Esophagus muscularis mucosa (tissue), 4 donors: Measurements from ENCODE around the gene CALHM1. TPM values are rescaled to one million over a fixed set of nuclear protein-coding genes. Genes with fewer than 3 reads are reported as not detected.

Source experiments
- DNase-seq: peaks from one replicate; pipeline ENCODE4 v3.0.0-alpha.2; 2017; ENCODE audit errors: extremely low spot score
- H3K27ac ChIP-seq, 4 donors: fragments of 200-600 bp; sonication (generic); replicated peaks in 1 of 4; 1 replicate in 3 of 4; 2 replicates in 1 of 4; pipeline ENCODE4 v1.5.1; 2016 to 2019; ENCODE audit warnings: mild to moderate bottlenecking in 1 of 4
- H3K27me3 ChIP-seq, 4 donors: fragments of 200-600 bp; sonication (generic); one replicate each; pipeline versions ENCODE4 v1.5.1 to v1.6.0; 2016 to 2019
- H3K36me3 ChIP-seq, 4 donors: fragments of 200-600 bp; sonication (generic); one replicate each; pipeline ENCODE4 v1.5.1; 2016 to 2019
- H3K4me1 ChIP-seq, 4 donors: fragments of 200-600 bp; sonication (generic); one replicate each; pipeline ENCODE4 v1.5.1; 2016 to 2019
- H3K4me3 ChIP-seq, 4 donors: fragments of 200-600 bp; sonication (generic); 1 replicate in 2 of 4; 2 replicates in 2 of 4; pipeline ENCODE4 v1.5.1; 2016 to 2019; ENCODE audit warnings: mild to moderate bottlenecking in 4 of 4, moderate library complexity in 1 of 4
- H3K9me3 ChIP-seq, 4 donors: fragments of 200-600 bp; sonication (generic); 1 replicate in 3 of 4; 2 replicates in 1 of 4; pipeline ENCODE4 v1.5.1; 2016 to 2019
- CTCF ChIP-seq, 3 experiments: fragments of 200-600 bp in 2 of 3; fragments of 450-650 bp in 1 of 3; sonication (generic) in 2 of 3; IDR thresholded peaks; one replicate each; pipeline ENCODE4 v1.5.1; 2017 to 2019; ENCODE audit warnings: antibody characterized with exemption in 3 of 3, mild to moderate bottlenecking in 2 of 3, moderate library complexity in 1 of 3
- EP300 ChIP-seq: sonication (generic); formaldehyde crosslinking; IDR thresholded peaks from one replicate; pipeline ENCODE4 v1.6.1; 2017; ENCODE audit warnings: antibody characterized with exemption
- POLR2A ChIP-seq: fragments of 450-650 bp; IDR thresholded peaks from one replicate; pipeline ENCODE4 v1.6.1; 2017; ENCODE audit warnings: antibody characterized with exemption, moderate library complexity, mild to moderate bottlenecking, low read depth
- POLR2AphosphoS5 ChIP-seq, 2 donors: sonication (generic); formaldehyde crosslinking; IDR thresholded peaks; one replicate each; pipeline ENCODE4 v1.6.1; 2017; ENCODE audit warnings: antibody characterized with exemption in 2 of 2
- WGBS: methylation state at CpG from one replicate; pipeline ENCODE4 v1.1.5; 2018; 5-methylcytosine and 5-hydroxymethylcytosine counted together
- intact Hi-C: fragments of 100-400 bp; cut with DNase I; formaldehyde crosslinking; loops from one replicate; pipeline ENCODE4 v1.15.1; 2023
- total RNA-seq, 4 donors: library from RNA; depleted of rRNA; stranded (reverse); fragments of >200 nt; gene quantifications; one replicate each; pipeline versions ENCODE4 v1.1.0 to v1.2.1, GENCODE V29; 2016

The CALHM1 gene
- total RNA-seq, 4 donors from 2014 or later: not detected

GRCh38 chr10:103478671-103479070 is 20.0 kb upstream of the CALHM1 start:
- no peak for DNase-seq
- TF ChIP-seq POLR2AphosphoS5 (IDR thresholded peaks at IDR 0.05): no peak
- TF ChIP-seq EP300: no peak
- no peak for TF ChIP-seq CTCF (IDR thresholded peaks at IDR 0.05)
- no peak for TF ChIP-seq POLR2A
- intact Hi-C loops: no loop called here
- H3K36me3 ChIP-seq: no peaks in the 10 kb centered on the region
- 97% methylated on average over 15 of the region's 22 CpGs for WGBS
- H3K4me1 ChIP-seq: peaks cover 0 to 8% (median 3%) of the 10 kb centered on the region in 4 donors
- no peak overlapping the region for H3K27ac ChIP-seq
- no peak overlapping the region for H3K4me3 ChIP-seq
- H3K9me3 ChIP-seq: no peaks in the 10 kb centered on the region
- H3K27me3 ChIP-seq: peaks cover 0 to 6% (median 0%) of the 10 kb centered on the region in 4 donors

GRCh38 chr10:103476046-103476768 is 17.5 kb upstream of the CALHM1 start:
- DNase-seq: no peak
- intact Hi-C loops: no loop called here
- Histone ChIP-seq H3K36me3 (no peaks in the 10 kb centered on the region), H3K4me1 (peaks cover 0 to 16% (median 4%) of the 10 kb centered on the region in 4 donors), H3K9me3 (no peaks in the 10 kb centered on the region), H3K4me3 (no peak overlapping the region), H3K27me3 (peaks cover 0 to 6% (median 0%) of the 10 kb centered on the region in 4 donors), H3K27ac (no peak overlapping the region)
- TF ChIP-seq POLR2AphosphoS5 (IDR thresholded peaks at IDR 0.05): no peak
- TF ChIP-seq CTCF (IDR thresholded peaks at IDR 0.05): no peak
- TF ChIP-seq POLR2A: no peak
- no peak for TF ChIP-seq EP300
- 55% methylated on average over 6 of the region's 11 CpGs for WGBS

DNA sequence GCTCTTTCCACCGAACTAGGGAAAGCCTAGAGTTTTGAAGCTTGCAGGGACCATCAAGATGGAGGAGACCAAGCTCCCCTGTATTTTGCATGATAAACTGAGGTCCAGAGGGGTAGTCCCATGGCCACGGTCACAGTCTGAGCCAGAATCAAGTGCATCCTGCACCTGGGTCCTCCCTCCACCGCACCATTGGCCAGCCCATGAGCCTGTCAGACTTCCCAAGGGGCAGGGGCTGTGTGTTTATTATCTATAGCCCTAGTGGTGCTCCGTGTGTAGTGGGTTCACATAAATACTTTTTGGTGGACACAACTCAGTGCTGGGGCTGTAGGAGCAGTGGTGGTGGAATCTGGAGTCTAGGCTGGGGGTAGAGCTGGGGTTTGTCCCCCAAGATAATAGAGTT is 16.7 kb upstream of the CALHM1 start:
- Histone ChIP-seq H3K4me1 (peaks cover 0 to 18% (median 3%) of the 10 kb centered on the region in 4 donors), H3K27ac (no peak overlapping the region)

GRCh38 chr10:103474077-103474476 is 15.4 kb upstream of the CALHM1 start:
- Histone ChIP-seq H3K9me3 (no peaks in the 10 kb centered on the region), H3K36me3 (no peaks in the 10 kb centered on the region), H3K27ac (no peak overlapping the region), H3K4me1 (peaks cover 0 to 16% (median 2%) of the 10 kb centered on the region in 4 donors), H3K4me3 (no peak overlapping the region), H3K27me3 (peaks cover 0 to 6% (median 0%) of the 10 kb centered on the region in 4 donors)
- intact Hi-C loops: no loop called here
- TF ChIP-seq POLR2AphosphoS5 (IDR thresholded peaks at IDR 0.05) (no peak), EP300 (no peak), CTCF (IDR thresholded peaks at IDR 0.05) (no peak), POLR2A (no peak)
- 93% methylated on average over 3 of the region's 3 CpGs for WGBS
- no peak for DNase-seq

More for the DNA sequence above, 16.7 kb upstream of the CALHM1 start:
- no peak for DNase-seq
- Histone ChIP-seq H3K4me3 (no peak overlapping the region), H3K27me3 (peaks cover 0 to 6% (median 0%) of the 10 kb centered on the region in 4 donors), H3K36me3 (no peaks in the 10 kb centered on the region), H3K9me3 (no peaks in the 10 kb centered on the region)
- intact Hi-C loops: no loop called here
- TF ChIP-seq EP300 (no peak), CTCF (IDR thresholded peaks at IDR 0.05) (no peak), POLR2A (no peak), POLR2AphosphoS5 (IDR thresholded peaks at IDR 0.05) (no peak)
- 83% methylated on average over 3 of the region's 4 CpGs for WGBS
